ENCODE results near the gene BMI1.
A peak's percentile ranks its signal among the peaks of the same experiment; 100 is the strongest.

The BMI1 gene

DNA sequence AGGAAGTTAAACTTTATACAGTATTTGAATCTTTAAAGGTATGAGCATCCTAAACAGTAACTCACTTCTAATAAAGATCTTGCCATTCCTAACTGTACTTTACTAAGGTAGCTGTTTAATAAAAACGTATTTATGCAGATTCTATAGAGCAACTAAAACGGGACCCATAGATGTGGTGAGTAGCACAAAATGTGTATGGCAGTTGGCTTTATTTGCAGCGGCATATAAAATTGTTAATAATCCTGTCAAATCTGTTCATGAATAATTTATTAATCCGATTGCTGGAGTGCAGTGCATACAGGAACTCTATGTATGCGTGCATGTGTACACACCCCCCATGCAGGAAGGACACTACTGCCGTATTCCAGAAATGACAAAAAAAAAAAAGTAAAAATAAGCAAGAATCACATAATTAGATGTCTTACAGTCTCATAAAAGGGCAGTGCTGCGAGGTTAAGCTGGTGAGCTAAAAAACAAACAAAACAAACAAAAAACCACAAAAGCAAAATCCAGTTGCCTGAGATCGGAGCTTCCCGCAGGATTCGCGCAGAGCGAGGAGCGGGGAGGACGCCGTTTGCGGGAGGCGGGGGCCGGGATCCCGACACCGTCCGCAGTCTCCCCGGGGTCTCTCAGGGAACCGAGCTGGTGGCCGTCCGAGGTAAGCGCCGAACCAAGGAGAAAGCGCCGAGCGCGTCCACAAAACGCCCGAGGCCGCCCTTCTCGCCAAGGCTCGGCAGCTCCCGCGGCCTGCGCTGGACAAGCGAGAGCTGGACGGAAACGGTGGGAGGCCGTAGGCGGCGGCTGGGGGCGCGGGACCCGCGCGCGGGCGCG, 5.2 kb upstream of the BMI1 start:
- Mint-ChIP-seq H3K4me1 (peaks cover 26% of the 10 kb centered on the region), H3K27ac (peak overlapping the region; percentile 94), H3K4me3 (peak overlapping the region; percentile 87), H3K9me3 (no peaks in the 10 kb centered on the region), H3K36me3 (peaks cover 33% of the 10 kb centered on the region)
- peak; percentile 53 for ATAC-seq
- peak in 1 of 2 donors; percentile 30 for DNase-seq (ENCODE audit: low spot score in 2 of 2)

DNA sequence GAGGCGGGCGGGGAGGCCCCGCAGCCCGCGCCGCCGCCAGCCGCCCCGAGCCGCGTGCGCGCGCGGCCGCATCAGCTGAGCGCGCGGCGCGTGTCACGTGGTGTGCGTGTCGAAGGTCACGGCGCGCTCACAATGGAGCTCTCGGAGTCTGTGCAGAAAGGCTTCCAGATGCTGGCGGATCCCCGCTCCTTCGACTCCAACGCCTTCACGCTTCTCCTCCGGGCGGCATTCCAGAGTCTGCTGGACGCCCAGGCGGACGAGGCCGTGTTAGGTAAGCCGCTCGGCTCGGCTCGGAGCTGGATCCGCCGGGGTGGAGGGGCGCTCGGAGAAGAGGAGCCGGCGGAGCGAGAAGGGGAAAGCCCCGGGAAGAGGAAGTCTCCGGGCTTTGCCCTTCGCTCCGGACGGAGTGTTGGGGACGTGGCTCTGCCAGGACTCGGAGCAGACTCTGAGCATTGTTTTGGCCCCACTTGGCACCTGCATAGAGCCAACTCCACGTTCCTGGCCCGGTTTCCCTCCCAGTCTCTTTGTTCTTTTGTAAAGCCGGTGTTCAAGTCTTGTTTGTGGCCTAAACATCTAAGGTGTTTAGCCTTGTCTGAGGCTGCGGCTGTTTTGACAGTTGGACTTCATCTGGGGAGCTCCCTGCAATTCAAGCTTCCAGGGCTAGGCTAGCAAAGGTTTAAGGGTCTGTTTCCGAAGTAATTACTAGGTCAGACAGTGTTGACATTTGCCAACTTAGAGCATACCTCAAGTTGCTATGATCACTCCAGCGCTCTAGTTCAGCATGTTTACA, 4.4 kb upstream of the BMI1 start, which contains the start of gene COMMD3:
Gene COMMD3 (plus strand): TSS at position 103 of the 790 bp plus-strand sequence. CDS start 30 bp downstream, at position 133.
- ATAC-seq = peak; percentile 87
- Mint-ChIP-seq H3K27ac (peak within 1 kb of the TSS; percentile 94), H3K4me1 (peaks cover 20% of the 10 kb centered on the region), H3K36me3 (peaks cover 33% of the 10 kb centered on the region), H3K4me3 (peak within 1 kb of the TSS; percentile 87), H3K9me3 (no peaks in the 10 kb centered on the region)
- DNase-seq (ENCODE audit: low spot score in 2 of 2) = peak; percentile 73 to 90

DNA sequence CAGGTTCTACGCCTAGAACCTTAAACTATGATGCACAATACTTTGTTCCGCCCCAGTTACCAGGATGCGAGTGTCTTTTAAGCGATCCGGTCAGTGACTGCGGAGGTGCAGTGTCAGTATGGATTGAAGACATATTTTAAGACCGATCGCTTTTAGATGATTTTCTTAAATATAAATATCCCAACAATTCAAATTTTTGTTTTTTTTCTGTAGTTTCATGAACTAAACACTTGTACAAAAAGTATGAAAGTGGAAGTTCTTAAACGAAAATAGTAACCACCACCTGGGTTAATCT, 3.9 kb upstream of the BMI1 start:
- ATAC-seq (peak; percentile 38), DNase-seq (ENCODE audit: low spot score in 2 of 2) (no peak)
- H3K36me3 Mint-ChIP-seq = peaks cover 37% of the 10 kb centered on the region
- peaks cover 20% of the 10 kb centered on the region for H3K4me1 Mint-ChIP-seq
- H3K9me3 Mint-ChIP-seq = no peaks in the 10 kb centered on the region
- H3K27ac Mint-ChIP-seq = peak overlapping the region; percentile 94
- peak overlapping the region; percentile 87 for H3K4me3 Mint-ChIP-seq

DNA sequence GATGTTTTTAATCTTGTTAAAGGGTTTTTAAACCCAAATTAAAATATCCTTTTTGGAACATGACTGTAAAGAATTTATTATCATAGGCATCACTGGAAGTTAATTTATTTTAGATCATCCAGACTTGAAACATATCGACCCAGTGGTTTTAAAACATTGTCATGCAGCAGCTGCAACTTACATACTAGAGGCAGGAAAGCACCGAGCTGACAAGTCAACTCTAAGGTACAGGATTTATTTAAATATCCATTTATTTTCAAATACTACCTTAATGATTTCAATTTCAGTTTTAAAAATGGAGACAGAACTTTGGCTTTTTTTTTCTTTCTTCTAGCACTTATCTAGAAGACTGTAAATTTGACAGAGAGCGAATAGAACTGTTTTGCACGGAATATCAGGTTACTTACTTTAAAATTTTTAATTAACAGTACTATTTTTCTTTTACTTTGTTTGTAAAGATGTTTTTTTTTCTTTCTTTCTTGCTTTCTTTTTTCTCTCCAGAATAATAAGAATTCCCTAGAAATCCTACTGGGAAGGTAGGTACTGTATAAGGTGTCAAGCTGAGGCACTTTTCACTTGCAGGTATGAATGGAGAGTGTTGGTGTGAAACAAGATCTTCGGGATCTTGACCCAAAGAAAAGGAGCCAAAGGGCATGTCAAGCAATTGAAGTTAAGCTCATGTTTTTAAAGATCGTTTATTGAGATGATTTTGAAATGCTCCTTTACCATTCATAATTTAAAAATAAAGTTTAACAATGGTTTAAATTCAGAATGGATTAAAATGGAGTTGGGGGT, 2.9 kb upstream of the BMI1 start:
- ATAC-seq = no peak
- H3K4me3 Mint-ChIP-seq = peak overlapping the region; percentile 87
- H3K27ac Mint-ChIP-seq = peak overlapping the region; percentile 94
- peaks cover 46% of the 10 kb centered on the region for H3K36me3 Mint-ChIP-seq
- H3K9me3 Mint-ChIP-seq = no peaks in the 10 kb centered on the region
- no peak for DNase-seq (ENCODE audit: low spot score in 2 of 2)
- H3K4me1 Mint-ChIP-seq = peaks cover 27% of the 10 kb centered on the region

DNA sequence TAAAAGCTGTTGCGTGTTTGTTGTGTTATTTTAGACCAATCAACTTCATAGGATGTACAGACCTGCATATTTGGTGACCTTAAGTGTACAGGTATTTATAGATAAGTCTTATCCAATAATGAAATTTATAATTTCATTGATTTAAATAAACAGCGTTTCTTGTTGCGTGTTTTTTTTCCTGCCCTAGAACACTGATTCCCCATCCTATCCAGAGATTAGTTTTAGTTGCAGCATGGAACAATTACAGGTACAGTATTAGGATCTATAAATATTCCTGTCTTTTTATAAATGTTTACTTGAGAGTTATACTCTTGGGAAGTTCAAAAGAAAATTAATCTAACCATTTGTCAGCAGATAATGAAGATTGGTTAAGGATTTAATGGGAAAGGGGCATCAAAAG, 2.1 kb upstream of the BMI1 start:
- Mint-ChIP-seq H3K9me3 (no peaks in the 10 kb centered on the region), H3K4me3 (peak overlapping the region; percentile 87), H3K4me1 (peaks cover 32% of the 10 kb centered on the region), H3K36me3 (peaks cover 48% of the 10 kb centered on the region), H3K27ac (no peak overlapping the region)
- no peak for ATAC-seq
- no peak for DNase-seq (ENCODE audit: low spot score in 2 of 2)

DNA sequence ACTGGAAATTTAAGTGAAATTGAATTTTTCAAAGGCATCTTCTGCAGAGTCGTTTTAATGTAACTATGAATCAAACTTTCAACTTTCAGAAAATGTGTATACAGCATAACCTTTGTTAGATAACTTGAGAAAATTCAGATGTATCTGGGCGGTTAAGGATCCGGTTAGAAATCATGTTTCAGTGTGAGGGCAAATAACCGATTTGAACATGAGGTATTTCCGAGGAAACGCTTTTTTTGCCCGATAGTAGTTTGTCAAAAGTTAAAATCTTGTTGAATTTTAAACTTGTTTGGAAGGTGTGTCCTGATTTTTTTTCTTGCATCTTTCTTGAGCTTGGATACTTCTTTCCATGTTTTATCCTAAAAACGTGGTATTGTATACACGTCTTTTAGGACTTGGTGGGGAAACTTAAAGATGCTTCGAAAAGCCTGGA, 1.3 kb upstream of the BMI1 start:
- peaks cover 48% of the 10 kb centered on the region for H3K36me3 Mint-ChIP-seq
- H3K4me3 Mint-ChIP-seq = peak overlapping the region; percentile 87
- H3K27ac Mint-ChIP-seq = peak overlapping the region; percentile 97
- no peak for ATAC-seq
- DNase-seq (ENCODE audit: low spot score in 2 of 2) = no peak
- peaks cover 40% of the 10 kb centered on the region for H3K4me1 Mint-ChIP-seq
- no peaks in the 10 kb centered on the region for H3K9me3 Mint-ChIP-seq

DNA sequence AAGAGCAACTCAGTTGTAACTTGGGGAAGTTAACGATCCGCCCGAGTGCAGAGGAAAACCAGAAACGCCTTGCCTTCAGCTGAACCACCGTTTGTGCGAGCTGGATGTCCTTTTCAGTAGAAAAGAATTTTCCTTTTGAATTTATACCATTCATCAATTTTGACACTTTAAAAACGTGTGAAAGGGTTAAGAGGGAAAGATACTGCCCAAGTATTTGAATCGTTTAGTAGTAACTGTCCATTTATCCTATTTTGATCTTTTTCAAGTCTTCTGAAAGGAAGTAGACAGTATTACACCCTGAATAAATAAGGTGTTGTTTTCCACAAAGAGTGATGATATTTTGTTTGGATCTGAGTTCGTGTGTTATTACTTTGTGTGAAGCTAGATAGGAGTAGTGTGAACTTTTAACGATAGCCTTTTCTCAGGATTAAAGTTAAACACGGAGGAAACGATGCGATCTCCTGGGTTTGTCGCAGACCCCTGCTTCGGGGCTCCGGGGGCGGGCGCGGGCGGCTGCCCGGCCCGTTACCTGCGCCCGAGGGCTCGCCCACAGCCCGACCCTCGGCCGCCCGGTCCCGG, 830 bp upstream of the BMI1 start:
- ATAC-seq (no peak), DNase-seq (ENCODE audit: low spot score in 2 of 2) (no peak)
- Mint-ChIP-seq H3K36me3 (peaks cover 51% of the 10 kb centered on the region), H3K4me3 (peak overlapping the region; percentile 87), H3K4me1 (peaks cover 45% of the 10 kb centered on the region), H3K9me3 (no peaks in the 10 kb centered on the region), H3K27ac (peak overlapping the region; percentile 97)

DNA sequence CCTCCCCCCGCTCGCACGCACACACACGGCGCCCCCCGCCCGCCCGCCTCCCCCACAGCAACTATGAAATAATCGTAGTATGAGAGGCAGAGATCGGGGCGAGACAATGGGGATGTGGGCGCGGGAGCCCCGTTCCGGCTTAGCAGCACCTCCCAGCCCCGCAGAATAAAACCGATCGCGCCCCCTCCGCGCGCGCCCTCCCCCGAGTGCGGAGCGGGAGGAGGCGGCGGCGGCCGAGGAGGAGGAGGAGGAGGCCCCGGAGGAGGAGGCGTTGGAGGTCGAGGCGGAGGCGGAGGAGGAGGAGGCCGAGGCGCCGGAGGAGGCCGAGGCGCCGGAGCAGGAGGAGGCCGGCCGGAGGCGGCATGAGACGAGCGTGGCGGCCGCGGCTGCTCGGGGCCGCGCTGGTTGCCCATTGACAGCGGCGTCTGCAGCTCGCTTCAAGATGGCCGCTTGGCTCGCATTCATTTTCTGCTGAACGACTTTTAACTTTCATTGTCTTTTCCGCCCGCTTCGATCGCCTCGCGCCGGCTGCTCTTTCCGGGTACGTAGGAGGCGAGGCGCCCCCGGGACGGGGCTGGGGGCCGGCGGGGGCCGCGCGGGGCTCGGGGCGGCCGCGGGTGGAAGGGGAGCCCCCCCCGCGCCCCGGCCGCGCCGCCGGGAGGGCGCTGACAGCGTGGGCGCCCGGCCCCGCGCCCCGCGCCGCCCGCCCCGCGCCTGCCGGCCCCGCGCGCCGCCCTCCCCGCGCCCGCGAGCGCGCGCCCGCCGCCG, 441 bp downstream of the BMI1 start:
- H3K36me3 Mint-ChIP-seq = peaks cover 51% of the 10 kb centered on the region
- peak overlapping the region; percentile 82 for H3K4me3 Mint-ChIP-seq
- peaks cover 40% of the 10 kb centered on the region for H3K4me1 Mint-ChIP-seq
- H3K27ac Mint-ChIP-seq = peak overlapping the region; percentile 91
- H3K9me3 Mint-ChIP-seq = no peaks in the 10 kb centered on the region
- ATAC-seq (peak; percentile 58), DNase-seq (ENCODE audit: low spot score in 2 of 2) (peak; percentile 46 to 84)

DNA sequence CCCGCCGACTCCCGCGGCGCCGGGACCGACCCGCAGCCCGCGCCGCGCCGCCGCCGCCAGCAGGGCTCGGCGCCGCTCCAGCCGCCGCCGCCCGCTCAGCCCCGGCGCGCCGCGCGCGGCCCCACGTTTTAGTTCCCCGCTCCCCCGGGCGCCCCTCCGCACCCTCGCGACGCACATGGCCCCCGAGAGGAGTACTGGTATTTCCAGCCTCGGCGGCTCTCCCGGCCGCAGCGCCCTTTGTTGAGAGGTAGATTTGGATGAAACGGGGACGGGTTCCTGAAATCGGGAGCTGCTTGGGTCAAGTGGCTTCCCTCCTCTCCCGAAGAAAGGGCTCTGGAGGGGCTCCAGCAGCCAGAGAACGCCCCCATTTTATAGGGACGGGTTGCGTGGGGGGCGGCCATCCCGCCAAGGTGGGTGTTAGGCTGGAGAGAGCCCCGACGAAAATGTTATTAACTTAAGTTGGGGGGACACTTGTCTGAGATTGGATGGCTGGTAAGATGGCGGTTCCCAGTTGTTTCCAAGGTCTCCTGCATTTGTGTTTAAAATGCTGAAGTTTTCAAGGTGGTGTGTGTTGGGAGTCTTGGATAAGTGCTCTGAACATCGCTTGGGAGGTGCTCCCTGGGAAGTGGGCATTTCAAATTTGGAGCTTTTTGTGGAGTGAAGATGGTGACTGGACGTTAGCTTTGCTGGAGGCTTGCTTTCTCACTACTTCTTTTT, 1.2 kb downstream of the BMI1 start:
- H3K4me1 Mint-ChIP-seq = peaks cover 35% of the 10 kb centered on the region
- H3K36me3 Mint-ChIP-seq = peaks cover 55% of the 10 kb centered on the region
- peak; percentile 8 for ATAC-seq
- peak overlapping the region; percentile 91 for H3K27ac Mint-ChIP-seq
- DNase-seq (ENCODE audit: low spot score in 2 of 2) = no peak
- H3K4me3 Mint-ChIP-seq = peak overlapping the region; percentile 82
- no peaks in the 10 kb centered on the region for H3K9me3 Mint-ChIP-seq

DNA sequence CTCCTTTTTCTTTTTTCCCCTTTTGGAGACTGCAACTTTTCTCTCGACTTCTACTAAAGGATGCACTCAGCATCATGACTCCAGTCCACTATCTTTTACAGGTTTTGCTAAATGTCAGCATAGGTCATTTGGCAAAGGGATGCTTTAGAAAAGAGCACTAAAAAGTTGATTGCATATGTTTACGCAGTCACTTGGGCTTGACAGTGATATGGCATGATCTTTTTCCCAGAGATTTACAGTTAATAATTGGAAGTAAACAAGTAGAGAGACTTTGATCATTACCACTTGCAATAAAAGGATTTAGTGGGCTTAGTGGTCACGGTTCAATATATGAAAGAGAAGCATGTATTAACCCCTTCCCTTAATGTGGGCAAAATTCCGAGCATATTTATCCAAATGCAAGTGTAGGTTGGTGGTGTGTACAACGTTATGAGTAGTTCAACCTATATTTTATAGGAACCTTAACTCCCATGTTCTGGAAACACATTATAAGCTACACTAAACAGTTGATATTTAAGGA, 1.8 kb downstream of the BMI1 start:
- peaks cover 32% of the 10 kb centered on the region for H3K4me1 Mint-ChIP-seq
- DNase-seq (ENCODE audit: low spot score in 2 of 2) (no peak), ATAC-seq (no peak)
- H3K4me3 Mint-ChIP-seq = peak overlapping the region; percentile 82
- peaks cover 61% of the 10 kb centered on the region for H3K36me3 Mint-ChIP-seq
- H3K27ac Mint-ChIP-seq = peak overlapping the region; percentile 91
- H3K9me3 Mint-ChIP-seq = no peaks in the 10 kb centered on the region

DNA sequence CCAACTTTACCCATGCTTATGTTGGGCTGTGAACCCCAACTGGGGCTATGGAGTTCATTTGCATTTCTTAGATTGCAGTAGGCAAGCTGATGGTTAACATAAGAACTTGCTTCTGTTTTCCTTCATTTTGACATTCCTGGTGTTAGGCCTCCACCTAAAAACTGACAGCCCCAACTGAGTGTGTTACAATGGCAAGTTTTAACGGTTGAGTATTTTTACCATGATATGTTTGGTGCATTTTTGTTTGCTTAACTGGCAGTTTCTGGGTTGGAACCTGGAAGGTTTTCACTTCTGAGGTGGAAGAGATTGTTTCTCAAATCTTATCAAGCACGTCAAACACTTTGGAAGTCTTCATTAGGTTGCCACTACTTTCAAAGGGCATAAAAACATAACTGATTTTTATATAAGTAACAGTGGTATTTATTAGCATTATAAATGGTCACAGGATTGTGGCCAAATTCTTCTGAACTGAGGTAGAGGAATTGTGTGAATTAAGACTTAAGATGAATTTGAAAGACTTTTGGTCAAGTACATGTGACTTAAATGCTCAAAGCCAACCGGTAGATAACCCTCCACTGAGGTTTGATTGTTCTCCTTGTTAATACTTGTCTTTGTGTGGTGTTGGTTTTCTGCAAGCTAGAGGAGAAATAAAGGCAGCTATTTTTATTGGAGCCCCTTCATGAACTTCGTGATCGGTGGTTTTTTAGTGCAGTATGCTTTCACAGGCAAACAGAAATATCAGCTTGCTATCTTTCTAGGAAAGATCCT, 2.8 kb downstream of the BMI1 start:
- peak overlapping the region; percentile 82 for H3K4me3 Mint-ChIP-seq
- peak overlapping the region; percentile 67 for H3K27ac Mint-ChIP-seq
- peaks cover 63% of the 10 kb centered on the region for H3K36me3 Mint-ChIP-seq
- peaks cover 32% of the 10 kb centered on the region for H3K4me1 Mint-ChIP-seq
- no peaks in the 10 kb centered on the region for H3K9me3 Mint-ChIP-seq
- no peak for ATAC-seq
- no peak for DNase-seq (ENCODE audit: low spot score in 2 of 2)

DNA sequence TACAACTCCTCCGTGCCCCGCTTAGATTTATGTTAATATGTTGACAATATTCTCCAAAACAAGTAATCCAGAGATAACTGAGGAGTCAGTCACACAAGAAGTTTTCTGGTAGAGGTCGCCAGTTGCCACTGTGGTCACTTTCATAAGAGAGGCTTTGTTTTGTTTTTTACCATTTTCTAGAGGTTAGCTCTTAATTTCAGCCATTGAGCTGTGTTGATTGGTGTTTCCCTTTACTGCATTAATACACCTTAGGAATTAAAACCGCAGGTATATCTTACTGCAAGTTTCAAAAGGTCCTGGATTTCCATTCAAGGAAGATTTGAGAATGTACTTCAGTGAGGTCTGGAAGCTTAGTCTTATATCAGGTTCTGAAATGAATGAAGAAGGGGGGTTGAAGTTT, 3.5 kb downstream of the BMI1 start:
- no peak for ATAC-seq
- no peak for DNase-seq (ENCODE audit: low spot score in 2 of 2)
- Mint-ChIP-seq H3K4me3 (peak overlapping the region; percentile 82), H3K9me3 (no peaks in the 10 kb centered on the region), H3K27ac (peak overlapping the region; percentile 67), H3K4me1 (peaks cover 32% of the 10 kb centered on the region), H3K36me3 (peaks cover 67% of the 10 kb centered on the region)

DNA sequence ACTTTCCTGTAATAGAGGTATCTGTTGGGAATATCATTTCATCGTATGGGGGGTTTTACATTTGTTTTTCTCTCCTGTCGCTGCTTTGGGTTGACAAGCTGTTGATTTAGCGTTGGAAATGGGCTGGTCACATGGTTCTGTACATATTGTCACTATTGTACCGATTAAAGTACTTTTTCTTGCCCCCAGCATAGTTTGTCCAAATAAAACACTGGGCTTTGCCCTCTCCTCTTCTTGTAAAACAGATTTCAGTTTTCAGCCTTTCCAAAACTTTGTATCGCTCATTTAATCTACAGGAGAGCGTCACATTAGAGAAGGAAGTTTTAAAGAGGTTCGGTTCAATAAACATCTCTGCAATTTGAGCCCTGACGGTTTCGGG, 4.0 kb downstream of the BMI1 start:
- no peaks in the 10 kb centered on the region for H3K9me3 Mint-ChIP-seq
- peak overlapping the region; percentile 67 for H3K27ac Mint-ChIP-seq
- peak overlapping the region; percentile 82 for H3K4me3 Mint-ChIP-seq
- peaks cover 30% of the 10 kb centered on the region for H3K4me1 Mint-ChIP-seq
- H3K36me3 Mint-ChIP-seq = peaks cover 67% of the 10 kb centered on the region
- ATAC-seq (no peak), DNase-seq (ENCODE audit: low spot score in 2 of 2) (no peak)
